D721Med (cell line): ENCODE measurements around the gene TDRD10.

Experiments used
- DNase-seq: peaks from one replicate; pipeline ENCODE4 v3.0.0; 2011; ENCODE audit warnings: low spot score; ENCODE audit not compliant: insufficient read length
- FAIRE-seq: peaks from 2 replicates; lab custom pipeline; 2011; peaks lifted over from hg19 to GRCh38; lab: Jason Lieb, UNC
- TF ChIP-seq, protein P1 (sequence below): IDR thresholded peaks from 2 replicates; pipeline ENCODE4 v1.5.1; 2012; ENCODE audit warnings: mild to moderate bottlenecking, control low read depth; ENCODE audit not compliant: insufficient read depth; ENCODE audit errors: missing control alignments

The TDRD10 gene, protein sequence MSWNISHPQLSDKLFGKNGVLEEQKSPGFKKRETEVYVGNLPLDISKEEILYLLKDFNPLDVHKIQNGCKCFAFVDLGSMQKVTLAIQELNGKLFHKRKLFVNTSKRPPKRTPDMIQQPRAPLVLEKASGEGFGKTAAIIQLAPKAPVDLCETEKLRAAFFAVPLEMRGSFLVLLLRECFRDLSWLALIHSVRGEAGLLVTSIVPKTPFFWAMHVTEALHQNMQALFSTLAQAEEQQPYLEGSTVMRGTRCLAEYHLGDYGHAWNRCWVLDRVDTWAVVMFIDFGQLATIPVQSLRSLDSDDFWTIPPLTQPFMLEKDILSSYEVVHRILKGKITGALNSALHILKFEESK

DNA sequence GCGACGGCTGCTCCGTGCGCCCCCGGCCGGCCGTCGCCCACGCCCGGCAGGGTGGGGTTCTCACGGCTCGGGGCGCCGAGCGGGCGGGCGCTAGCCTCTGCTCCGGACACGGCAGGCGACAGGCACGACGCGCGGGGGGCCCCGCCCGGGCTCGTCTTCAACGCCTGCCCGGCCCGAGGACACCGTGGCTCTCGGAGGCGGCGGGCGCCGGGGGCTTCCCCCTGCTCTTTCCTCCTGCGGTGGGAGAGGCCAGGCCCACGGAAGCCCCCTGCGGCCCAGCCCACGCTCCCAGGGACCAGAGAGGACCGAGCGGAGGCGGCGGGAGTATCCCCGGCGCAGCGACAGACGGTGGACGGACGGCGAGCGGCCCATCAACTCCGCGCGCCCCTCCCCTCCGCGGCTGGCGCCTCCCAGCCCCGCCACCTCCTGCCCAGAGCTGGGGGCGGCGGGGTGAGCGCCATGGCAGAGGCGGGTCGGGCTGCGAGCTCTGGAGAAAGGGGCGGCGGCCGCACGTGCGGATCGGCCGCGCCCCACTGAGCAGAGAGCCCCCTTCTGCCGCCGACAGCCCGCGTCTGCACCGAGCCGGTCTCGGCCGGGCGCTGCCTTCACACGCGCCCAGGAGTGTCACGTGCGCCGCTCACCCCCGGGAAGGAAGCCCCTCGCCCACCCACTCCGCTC, at the start of gene TDRD10, which contains the start of gene SHE:
TSS of gene TDRD10 (plus strand) at position 154 of the 678 bp plus-strand sequence. CDS start 4,685 bp downstream, outside the sequence.
TSS of gene SHE (minus strand) at position 347 of the 678 bp plus-strand sequence. CDS start 386 bp downstream, outside the sequence.
- DNase-seq: no peak
- TF ChIP-seq, protein P1, sequence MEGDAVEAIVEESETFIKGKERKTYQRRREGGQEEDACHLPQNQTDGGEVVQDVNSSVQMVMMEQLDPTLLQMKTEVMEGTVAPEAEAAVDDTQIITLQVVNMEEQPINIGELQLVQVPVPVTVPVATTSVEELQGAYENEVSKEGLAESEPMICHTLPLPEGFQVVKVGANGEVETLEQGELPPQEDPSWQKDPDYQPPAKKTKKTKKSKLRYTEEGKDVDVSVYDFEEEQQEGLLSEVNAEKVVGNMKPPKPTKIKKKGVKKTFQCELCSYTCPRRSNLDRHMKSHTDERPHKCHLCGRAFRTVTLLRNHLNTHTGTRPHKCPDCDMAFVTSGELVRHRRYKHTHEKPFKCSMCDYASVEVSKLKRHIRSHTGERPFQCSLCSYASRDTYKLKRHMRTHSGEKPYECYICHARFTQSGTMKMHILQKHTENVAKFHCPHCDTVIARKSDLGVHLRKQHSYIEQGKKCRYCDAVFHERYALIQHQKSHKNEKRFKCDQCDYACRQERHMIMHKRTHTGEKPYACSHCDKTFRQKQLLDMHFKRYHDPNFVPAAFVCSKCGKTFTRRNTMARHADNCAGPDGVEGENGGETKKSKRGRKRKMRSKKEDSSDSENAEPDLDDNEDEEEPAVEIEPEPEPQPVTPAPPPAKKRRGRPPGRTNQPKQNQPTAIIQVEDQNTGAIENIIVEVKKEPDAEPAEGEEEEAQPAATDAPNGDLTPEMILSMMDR: no peak
- FAIRE-seq: no peak

GRCh38 chr1:154453161-154453560, 48.9 kb upstream of the TDRD10 start:
- DNase-seq (no peak), FAIRE-seq (no peak)
- TF ChIP-seq, protein P1: no peak

- no peak for FAIRE-seq
- TF ChIP-seq, protein P1: no peak
- no peak for DNase-seq
These were observed 48.3 kb upstream of the TDRD10 start for GRCh38 chr1:154453574-154454352.

DNA sequence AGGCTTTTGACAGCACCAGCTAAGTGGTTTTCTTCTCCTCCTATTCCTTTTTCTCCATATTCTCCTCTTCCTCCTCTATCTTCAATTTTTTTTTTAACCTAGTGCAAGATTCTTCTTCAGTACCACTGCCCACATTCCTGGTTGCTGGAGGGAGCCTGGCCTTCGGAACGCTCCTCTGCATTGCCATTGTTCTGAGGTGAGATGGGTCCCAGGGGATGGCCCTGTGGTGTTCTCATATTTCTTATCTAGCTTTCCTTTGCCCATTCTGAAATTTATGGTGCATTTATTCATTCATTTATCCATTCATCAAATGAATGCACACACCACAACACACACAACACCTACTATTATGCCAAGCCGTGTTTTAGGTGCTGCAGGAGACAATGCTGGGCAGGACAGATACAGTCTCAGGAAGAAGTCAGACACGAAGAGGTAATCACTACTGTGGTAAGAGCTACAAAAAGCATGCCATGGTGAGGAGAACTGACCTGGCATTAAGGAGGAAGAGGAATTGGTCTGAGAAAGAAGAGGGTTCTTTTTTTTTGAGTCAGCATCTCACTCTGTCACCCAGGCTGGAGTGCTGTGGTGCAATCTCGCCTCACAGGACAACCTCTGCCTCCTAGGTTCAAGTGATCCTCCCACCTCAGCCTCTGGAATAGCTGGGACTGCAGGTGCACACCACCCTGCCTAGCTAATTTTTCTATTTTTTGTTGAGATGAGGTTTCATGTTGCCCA, 47.5 kb upstream of the TDRD10 start:
- FAIRE-seq (no peak), DNase-seq (no peak)
- TF ChIP-seq, protein P1: no peak

- TF ChIP-seq, protein P1: no peak
- no peak for DNase-seq
- FAIRE-seq: no peak
These were observed 45.4 kb upstream of the TDRD10 start for GRCh38 chr1:154456631-154457030.

DNA sequence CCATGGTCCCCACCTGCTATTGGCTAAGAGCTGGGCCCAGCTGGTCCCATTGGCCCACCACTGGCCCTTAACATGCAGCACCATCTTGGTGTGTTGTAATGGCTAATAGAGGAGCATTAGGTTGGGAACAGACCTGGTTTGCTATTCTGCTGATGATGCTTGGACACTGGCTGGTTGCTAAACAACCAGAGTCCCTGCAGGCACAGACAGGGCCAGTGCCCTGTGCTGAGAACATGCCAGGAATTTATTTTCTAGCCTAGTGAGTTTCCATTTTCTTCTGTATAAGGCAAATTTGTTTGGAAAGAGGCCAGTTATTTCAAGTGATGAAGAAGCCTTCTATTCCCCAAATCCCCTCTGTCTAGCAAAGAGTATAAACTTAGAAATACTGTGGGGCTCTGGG, 42.9 kb upstream of the TDRD10 start:
- TF ChIP-seq, protein P1: no peak
- no peak for FAIRE-seq
- DNase-seq: no peak
